Neural progenitor cell (in vitro differentiated cells): ENCODE results near the gene PACS1.
A peak's percentile ranks its signal among the peaks of the same experiment; 100 is the strongest.

Experiments used
- CTCF ChIP-seq: fragments of 200-600 bp; sonication (generic); IDR thresholded peaks from 2 replicates; pipeline ENCODE4 v1.5.1; 2017; ENCODE audit warnings: antibody characterized with exemption, mild to moderate bottlenecking
- EZH2 ChIP-seq: fragments of 200-600 bp; sonication (generic); IDR thresholded peaks from 2 replicates; pipeline ENCODE4 v1.6.1; 2017; ENCODE audit warnings: antibody characterized with exemption, mild to moderate bottlenecking, moderate library complexity
- EZH2phosphoT487 ChIP-seq: fragments of 200-600 bp; sonication (generic); IDR thresholded peaks from 2 replicates; pipeline ENCODE4 v1.6.1; 2017; ENCODE audit warnings: antibody characterized with exemption

DNA sequence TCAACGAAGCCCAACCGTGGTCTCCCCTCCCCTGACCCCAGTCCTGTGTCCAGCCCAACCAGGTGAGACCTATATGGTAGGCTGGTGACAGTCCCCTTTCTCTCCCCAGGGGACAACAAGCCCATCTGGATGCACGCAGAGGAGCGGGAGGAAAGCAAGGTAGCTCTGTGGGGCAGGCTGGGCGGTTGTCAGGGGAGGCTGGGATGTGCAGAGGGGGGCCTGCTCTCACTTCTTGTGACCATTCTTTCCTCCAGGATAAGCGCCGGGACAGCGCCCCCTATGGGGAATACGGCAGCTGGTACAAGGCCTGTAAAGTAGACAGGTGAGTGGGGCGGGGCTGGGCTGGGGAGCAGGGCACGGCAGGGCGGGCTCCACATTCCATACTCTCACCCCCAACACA lies 194.8 kb downstream of the PACS1 start:
- TF ChIP-seq CTCF: peak; percentile 64
- TF ChIP-seq EZH2phosphoT487: no peak
- TF ChIP-seq EZH2: no peak
